GM12874 (cell line): ENCODE results near the gene POLR2M.

Source experiments
- CTCF ChIP-seq: IDR thresholded peaks from 2 replicates; pipeline ENCODE4 v1.5.1; 2011; ENCODE audit warnings: low read depth, mild to moderate bottlenecking, control low read depth, low read length, moderate library complexity; ENCODE audit not compliant: insufficient read depth

POLR2M gene

DNA sequence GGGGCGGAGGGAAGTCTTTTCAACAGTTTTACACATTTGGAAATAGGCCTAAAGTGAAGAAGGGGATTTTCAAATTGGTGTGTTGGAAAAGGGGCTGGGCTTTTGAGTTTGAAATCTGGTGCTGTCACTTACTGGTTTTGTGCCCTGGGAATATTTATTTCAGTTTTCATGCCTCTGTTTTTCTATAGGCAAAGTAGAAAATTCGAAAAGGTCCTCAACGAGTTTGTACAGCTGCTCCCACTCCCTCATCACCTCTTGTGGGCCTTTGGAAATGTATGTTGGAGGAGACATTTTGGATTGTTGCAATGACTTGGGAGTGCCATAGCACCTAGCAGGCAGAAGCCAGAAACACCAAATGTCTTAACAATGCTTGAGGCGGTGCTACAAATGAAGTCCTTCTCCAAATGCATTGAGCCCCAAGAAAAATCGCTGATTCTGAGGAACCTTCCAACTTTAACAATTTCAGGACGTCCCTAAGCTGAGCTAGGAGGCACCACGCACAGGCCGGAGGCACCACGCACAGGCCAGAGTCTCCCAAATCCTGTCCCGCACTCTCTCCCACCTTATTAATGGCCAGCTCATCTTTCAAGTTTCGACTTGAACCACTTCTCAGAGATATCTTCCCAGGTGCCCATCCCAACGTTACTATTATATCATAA lies 639 bp upstream of the POLR2M start:
- no peak for TF ChIP-seq CTCF

DNA sequence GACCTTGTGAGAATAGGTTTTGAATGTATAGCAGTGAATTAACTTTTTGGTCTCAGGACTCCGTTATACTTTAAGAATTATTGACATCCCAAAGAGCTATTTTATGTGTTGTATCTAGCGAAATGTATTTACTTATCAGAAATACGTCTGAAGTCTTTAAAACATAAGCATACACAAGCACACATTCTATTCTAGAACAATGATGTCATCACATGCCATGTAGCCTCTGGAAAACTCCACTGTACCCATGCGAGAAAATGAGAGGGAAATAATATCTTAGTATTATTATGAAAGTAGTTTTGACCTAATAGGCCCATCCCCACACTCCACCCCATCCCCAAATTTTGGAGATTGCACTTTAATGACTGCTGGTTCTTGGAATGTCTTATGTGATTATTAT lies 1.5 kb downstream of the POLR2M start:
- TF ChIP-seq CTCF: no peak

DNA sequence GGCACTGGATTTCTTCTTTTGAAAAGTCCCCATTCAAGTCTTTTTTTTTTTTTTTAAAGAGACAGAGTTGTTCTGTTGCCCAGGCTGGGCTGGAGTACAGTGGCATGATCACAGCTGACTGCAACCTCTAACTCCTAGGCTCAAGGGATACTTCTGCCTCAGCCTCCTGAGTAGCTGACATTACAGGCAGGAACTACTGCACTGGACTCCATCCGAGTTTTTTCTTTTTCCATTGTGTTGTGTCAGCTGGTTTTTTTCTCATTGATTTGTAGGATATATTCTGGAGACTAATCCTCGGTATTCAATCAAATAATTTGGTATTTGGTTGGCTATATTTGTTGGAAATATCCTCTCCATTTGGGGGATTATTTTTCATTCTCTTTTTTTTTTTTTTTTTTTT lies 11.8 kb downstream of the POLR2M start:
- TF ChIP-seq CTCF: no peak

GRCh38 chr15:57720867-57721266 lies 14.4 kb downstream of the POLR2M start:
- no peak for TF ChIP-seq CTCF

DNA sequence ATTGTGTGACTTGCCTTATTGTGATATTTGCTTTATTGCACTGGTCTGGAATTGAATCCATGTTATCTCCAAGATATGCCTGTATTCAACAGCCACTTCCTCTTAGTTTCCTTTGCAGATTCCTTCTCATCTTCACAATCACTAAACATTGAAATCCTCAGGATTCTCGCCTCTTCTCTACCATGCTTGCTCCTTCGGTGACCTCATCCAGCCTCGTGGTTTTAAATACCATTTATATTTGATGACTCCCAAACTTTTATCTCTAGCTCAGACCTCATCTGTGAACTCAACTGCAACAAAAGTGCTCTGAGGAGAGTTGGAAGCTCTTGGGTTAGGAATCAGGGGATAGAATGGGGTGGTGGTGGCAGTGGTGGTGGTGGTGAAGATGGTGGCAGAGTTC lies 19.9 kb downstream of the POLR2M start:
- no peak for TF ChIP-seq CTCF

DNA sequence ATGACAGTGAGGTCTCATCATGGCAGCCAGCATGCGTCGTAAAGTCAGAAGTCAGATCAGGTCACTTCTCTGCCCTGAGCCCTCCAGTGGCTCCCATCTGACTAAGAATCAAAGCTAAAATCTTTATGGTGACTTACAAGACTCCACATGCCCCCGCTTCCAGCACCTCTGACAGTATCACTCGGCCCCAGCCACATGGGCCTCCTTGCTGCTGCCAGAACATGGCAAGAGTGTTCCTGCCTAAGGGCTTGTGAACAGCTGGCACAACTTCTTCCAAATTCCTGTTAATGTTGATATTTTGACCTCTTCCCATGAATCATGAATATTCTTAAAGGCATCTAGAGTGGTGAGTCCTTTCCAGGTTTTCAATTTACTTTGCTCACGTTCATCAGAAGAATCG lies 20.5 kb downstream of the POLR2M start:
- no peak for TF ChIP-seq CTCF

DNA sequence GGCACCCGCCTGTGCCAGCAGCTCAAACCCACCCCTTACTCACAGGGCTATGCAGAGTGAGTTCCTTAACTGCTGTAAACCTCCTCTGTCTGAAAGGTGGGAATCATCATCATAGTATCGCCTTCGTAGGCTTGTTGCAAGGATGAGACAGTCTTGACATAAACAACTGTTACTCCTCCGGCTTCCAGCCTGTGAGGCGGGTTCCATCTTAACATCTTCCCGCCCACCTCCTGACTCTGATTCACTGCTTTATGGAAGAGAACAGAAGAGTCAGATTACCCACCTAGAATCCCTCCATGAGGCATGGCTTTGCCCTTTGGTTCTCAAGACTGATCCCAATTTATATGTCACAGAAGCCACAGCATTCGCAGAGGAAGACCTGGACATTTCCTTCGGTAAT lies 21.9 kb downstream of the POLR2M start:
- TF ChIP-seq CTCF: no peak

GRCh38 chr15:57730876-57731275 lies 24.4 kb downstream of the POLR2M start:
- TF ChIP-seq CTCF: no peak
